GM18517 (cell line): Measurements from ENCODE around the gene CTDSP2.
"Not testable (repeated sequence)": the region's sequence is repeated elsewhere in the genome, so short reads cannot be mapped to it uniquely, and the experiment has no call there.

Experiments used
- ATAC-seq: cut with Tn5 transposase; IDR thresholded peaks from one replicate; pipeline ENCODE4 v1.9.1; 2021; ENCODE audit warnings: mild to moderate bottlenecking, moderate library complexity; ENCODE audit not compliant: unreplicated experiment

The CTDSP2 gene

DNA sequence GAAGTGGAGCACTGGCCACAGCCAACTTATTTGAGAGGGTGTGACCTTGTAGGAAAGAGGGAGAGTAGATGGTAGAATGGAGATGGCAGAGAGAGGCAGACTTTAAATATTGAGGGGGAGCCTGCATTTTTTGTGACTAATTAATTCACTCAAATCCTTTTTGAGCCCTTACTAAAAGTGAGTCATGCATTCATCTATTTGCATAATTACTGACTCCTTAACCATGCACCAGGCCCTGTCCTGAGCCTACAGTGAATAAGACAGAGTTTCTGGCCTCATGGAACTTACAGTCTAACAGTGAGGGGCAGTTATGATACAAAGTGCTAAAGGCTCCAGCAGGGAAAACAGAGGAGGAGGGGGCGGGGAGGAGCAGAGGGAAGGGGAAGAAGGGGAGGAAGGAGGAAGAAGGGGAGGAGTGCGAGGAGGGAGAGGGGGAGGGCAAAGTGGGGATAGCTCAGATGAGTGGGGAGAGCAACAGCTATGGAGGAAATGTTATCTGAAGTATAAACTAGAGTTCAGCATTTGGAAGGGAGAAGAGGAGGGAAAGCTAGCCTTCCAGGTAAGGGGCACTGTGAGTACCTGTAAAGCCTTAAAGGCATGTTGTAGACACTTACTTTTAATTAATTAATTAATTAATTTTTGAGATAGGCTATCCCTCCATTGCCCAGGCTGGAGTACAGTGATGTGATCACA, 7.5 kb upstream of the CTDSP2 start:
- no peak for ATAC-seq

DNA sequence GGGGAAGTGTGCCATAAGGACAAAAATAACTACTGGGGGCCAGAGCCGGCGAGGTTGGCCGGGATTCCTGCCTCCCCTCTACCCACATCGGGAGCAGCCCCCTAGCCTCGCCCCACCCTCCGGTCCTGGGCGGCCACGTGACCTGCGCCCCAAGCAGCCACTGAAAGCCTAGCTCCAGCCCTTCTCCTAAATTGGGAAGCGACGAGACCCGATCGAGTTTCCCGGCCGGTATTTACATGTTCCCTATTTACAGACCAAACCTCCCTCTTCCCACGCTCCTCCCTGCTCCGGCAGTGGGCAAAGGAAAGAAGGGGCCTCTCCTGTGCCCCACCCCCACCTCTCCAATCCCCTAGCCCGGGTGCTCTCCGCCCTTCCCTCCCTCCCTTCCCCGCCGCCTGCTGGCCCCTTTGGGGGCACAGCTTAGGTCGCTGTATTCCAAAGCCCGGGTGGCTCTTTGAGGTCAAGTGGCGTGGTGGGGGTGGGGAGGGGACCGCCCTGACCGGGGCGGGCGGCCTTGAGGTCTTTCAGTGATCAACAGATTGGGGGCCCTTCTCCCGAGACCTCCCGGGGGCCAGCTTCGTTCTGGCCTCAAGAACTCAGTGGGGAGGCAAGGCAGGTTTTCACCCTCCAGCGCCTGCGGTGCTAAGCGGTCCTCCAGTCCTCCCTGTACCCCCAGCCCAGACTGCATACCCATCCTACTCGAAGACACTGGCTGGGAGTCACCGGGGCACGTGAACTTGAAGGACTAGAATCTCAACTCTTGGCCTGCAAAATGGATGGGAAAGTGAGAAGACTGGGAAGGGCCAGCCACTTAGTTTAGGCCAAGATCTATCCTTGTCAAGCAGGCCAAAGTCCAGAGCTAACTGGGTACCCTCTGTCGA, 6.3 kb upstream of the CTDSP2 start:
- ATAC-seq: no peak

- no peak for ATAC-seq
Observed at GRCh38 chr12:57852200-57852599, 5.7 kb upstream of the CTDSP2 start.

- ATAC-seq: no peak
Observed at GRCh38 chr12:57851552-57851951, 5.0 kb upstream of the CTDSP2 start.

GRCh38 chr12:57850854-57851430, 4.4 kb upstream of the CTDSP2 start:
- ATAC-seq: no peak

- ATAC-seq: not testable (repeated sequence)
Observed at GRCh38 chr12:57849447-57849846, 2.9 kb upstream of the CTDSP2 start.

GRCh38 chr12:57849035-57849434, 2.5 kb upstream of the CTDSP2 start:
- no peak for ATAC-seq

GRCh38 chr12:57848208-57848607, 1.7 kb upstream of the CTDSP2 start:
- ATAC-seq: no peak

- ATAC-seq: no peak
Observed at GRCh38 chr12:57846285-57846576, 298 bp downstream of the CTDSP2 start.

DNA sequence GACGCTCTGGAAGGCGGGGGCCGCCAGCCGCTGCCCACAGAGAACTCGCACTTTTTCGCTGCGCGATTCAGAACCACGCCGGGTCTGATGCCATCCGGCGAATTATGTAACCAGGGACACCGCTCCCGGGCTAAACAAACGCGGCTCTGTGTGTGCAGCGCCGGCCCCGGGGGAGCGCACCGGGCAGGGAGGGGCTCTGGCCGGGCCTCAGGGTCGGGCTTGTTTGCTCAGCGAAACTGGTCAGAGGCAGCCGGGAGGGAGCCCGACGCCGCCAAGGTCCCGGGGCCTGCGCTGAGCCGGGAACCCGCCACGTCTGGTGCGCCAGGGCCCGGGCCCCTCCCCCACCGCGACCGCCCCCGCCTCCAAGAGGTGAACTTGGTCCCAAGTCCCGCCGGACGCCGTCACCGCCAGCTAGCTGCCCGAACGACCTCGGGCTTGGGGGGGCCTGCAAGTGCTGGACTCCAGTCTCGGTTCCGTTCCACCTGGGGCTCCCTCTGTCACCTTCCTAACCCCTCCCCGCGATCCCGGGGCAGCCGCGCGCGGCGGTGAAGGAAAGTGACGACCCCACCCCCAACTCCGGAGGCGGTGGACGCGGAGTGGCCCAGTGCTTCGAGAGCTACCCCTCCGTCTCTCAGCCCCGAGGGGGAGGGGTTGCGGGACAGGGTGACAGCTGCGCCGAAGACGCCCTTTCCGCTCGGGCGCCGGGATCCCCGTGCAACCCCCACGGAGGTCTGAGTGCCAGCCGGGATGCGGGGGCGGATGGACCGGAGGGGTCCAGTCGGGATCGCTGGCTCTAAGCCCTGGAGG, 848 bp downstream of the CTDSP2 start:
- no peak for ATAC-seq

DNA sequence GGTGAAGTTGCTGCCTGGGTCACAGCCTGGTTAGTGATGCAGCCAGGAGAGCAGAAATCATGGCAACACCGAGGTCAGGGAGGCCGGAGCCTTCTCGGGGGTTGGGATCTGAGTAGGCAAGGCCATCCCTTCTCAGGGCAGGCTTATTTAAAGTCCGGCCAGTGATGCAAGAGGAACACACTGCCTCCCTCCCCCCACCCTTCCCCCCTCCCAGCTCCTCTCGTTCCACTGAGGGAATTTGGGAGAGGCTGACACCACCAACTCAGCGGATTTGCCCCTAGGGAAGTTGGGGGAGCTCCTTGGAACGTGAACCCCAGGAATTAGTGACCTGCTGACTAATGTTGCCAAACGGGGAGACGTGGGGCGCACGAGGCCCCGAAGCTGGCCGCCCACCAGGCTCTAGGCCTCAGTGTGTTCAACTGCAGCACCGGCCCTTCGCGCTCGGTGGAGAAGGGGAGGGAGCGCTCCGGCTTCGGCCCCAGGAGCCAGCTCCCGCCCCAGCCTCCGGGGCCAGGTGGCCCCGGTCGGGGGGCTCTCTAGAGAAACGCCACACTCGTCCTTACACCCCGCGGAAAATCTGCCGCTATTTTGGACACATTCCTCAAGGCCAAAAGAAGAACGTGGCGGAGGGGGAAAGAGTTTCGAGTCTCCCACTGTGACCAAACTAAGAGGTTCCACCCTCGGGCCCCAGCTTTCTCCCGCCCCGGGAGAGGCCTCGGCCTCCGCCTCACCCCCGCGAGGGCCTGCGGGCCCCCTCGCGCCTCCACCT, 1.6 kb downstream of the CTDSP2 start:
- no peak for ATAC-seq

DNA sequence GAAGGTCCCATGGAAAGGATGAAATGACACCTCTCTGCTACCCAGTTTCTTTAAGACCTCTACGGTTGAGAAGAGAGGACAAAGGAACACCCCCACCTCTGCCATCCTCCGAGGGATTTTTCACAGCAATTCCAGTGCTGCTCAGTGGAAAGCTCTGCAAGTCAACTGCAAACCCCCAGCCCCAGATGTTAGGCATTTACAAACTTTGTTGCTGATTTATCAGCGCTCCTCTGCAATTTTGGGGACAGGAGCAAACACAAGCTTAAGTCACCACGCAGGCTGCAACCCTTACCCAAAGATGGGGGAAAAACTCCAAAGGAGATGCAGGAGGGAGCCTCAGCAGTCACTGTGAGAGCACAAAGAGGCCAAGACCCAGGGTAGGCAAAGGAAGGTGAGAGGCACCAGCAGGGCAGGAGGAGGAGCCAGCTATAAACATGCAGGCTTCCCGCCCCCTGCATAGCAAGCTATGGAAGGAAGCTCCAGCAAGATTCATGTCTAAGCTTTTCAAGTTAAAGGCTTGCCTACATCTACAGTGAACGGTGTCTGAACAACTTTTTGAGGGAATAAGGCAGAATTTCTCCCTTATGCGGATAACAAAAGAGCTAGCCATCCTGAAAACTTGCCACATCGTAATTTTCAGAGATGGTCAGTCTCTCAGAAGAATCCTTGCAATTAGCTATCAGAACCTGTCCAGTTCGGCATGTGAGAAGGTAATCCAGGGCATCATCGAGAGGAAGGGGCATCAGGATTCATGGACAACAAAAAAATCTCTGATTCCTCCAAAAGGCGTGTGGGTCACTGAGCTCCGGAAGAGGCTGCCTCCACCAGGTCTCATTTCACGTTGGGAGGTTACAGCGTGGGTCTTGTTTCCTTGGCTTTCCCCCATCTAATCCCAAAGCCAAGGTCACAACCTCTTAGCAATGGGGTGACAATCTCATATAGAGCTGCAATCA, 3.9 kb downstream of the CTDSP2 start:
- no peak for ATAC-seq

DNA sequence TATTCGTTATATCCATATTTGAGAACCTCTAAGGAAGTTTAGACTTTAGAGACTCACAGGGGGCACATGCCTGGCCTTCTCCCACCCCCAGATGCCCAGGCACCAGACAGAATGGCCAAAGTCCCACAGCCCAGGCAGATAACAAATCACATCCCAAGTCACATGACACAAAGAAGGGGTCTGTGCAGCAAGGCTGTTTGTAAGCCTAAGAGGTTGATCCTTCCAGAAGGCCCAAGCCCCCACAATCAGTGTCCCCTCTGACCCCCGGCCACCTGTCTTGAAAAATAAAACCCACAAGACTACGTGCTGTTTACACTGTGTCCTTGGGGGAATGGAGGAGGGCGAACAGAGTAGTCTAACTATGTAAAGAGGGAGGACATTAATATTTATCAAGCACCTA, 5.1 kb downstream of the CTDSP2 start:
- no peak for ATAC-seq

- no peak for ATAC-seq
Observed at GRCh38 chr12:57840726-57841125, 5.8 kb downstream of the CTDSP2 start.

GRCh38 chr12:57839996-57840395, 6.5 kb downstream of the CTDSP2 start:
- ATAC-seq: no peak

DNA sequence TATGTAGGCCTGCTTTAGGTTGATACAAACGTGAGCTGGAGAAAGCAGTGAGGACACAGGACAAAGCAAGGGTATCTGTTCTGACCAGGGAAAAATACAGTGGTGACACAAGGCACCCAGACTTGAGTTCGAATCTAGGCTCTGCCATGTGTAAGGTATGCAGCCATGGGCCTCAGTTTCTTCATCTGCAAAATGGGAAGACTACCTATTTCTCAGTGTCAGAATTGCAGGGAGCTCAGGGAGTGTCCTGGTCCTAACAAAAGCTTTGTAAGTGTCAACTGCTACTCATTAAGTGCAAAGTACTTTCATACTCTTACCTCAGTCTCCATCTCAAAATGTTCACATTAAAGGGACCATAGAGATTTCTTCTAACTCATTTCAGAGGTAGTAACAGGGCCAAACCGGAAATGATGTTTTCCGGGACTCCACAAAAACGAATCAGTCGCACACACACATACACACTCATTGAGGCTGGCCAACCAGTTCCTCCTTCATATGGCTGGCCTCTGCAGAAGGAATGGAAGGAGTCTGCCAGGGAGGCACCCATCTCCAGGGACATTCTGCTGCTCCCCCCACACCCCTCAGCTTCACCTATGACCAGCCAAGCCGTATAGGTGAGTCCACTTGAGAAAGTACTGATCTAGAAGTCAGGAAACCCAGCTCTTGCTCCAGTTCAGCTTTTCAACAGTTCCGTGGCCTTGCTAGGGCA, 7.8 kb downstream of the CTDSP2 start:
- ATAC-seq: no peak

DNA sequence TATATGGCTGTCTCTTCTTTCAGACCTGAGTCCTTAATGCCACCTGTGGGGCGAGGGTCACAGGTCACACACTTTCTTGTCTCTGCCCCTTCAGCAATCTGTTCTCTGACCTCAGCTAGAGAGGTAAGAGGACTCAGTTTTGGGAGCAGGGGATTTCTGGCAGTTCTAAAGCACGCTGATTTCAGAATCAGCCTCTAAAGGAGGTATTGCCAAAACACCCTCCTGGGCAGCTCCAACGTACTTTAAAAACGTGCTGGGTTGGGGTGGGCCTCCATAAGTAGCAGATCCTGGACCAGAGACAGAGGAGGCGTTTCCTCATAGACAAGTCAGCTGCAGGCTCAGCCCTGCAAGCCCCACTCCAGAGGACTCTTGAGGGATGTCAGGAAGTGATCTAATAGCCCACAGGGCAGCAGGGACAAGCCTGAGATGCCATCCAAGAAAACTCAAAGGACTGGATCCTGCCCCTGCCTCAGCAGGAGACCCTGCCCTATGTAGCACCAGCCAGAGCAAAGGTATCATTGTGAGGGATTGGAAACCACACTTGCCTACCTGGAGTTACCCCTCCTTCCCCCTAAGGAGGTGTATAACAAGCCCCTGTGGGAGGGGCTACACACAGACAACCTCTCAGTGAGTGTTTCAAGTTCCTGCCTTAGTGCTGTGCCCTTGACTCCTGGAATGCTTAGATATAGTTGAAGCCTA, 8.5 kb downstream of the CTDSP2 start:
- no peak for ATAC-seq
